Stimulated activated CD4-positive, alpha-beta T cell treated with anti-CD3 and anti-CD28 coated beads, Interleukin-15, amount 100 ng/mL, for 48 hours (primary cell): Measurements from ENCODE around the gene NLGN2.

Experiments used
- DNase-seq, 2 donors: peaks; one replicate each; pipeline ENCODE4 v3.0.0-alpha.2; 2020; ENCODE audit warnings: low read depth in 2 of 2

NLGN2 gene

DNA sequence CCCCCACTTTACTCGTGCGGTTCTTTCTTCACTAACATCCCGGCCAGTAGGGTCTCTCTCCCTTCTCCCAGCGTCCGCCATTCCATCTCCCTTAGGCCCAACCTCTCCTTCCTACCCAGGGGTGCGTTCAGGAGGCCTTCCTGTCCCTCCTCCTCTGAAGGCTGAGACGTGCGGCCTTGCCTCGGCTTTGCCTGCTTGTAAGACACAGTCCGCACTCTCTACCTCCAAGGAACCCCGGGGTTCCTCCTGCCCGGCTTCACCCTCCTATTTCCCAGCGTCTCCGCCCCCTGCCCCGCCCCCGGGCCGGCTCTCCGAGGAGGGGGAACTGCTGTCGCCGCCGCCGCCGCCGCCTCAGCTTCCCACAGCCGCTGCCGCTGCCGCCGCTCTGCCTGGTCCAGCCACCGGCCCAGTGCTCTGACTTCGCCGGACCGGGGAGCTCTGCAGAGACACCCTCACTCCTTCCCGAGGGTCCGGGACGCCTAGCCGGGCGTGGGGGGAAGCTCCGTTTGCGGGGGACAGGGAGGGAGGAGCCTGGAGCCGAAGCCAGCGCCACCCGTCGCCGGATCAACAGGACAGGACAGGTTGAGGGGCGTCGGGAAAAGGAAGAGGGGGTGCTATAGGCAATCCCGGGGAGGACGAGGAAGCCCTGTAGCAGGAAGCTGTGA, 30.4 kb downstream of the NLGN2 start:
- DNase-seq, result no peak

DNA sequence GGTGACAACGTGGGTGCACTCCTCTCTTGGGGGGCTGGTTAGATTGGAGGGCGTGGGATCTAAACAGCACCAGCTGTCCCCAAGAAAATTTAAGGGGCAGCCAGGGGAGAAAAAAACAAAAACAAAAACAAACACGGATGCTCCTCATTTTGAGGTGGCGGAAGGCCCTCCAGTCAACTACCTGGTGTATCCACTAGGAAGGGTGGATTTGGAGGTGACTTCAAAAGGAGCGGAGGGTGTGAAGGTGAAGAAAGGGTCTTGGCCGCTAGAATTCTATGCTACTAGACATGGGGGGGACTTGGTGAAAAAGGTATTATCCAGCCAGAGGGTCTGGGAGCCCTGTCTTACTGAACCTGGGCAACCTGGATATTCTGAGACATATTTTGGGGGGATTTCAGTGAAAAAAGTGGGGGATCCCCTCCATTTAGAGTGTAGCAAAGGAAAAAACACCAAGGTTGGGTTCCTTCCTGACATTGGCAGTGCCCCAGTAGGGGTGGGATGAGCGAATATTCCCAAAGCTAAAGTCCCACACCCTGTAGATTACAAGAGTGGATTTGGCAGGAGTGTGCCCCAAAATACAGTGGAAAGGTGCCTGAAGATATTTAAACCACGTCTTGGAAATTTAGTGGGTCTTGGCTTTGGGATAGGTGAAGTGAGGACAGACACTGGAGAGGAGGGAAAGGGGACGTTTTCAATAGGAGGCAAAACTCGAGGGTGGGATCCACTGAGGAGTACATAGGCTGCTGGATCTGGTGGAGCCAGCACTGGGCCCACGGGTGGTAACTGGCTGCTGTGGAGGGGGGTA, 31.2 kb downstream of the NLGN2 start:
- DNase-seq, result no peak

- DNase-seq, result no peak
Measured at GRCh38 chr17:7439462-7440112, 31.9 kb downstream of the NLGN2 start, which contains the start of gene FGF11. Gene FGF11, plus strand, starts transcription at chr17:7439512. Its CDS starts 109 bp downstream, at chr17:7439621.

GRCh38 chr17:7440113-7440833, 32.6 kb downstream of the NLGN2 start:
- DNase-seq, result no peak

DNA sequence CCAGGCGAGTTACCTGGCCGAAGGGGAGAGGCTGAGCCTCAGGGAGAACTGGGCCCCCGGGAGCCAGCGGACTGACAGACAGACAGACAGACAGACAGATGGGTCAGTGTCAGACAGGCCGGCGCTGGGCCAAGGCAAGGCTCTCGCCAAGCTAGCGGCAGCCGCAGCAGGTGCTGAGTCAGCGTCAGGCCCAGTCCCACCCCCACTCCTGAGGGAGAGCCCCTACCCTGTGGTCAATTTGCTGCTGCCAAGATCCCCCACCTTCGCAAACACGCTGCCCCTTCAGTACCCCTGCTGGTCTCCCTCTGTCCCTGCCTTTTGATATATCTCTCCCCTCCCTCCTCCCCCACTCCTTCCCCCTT, 33.2 kb downstream of the NLGN2 start:
- DNase-seq, result no peak

DNA sequence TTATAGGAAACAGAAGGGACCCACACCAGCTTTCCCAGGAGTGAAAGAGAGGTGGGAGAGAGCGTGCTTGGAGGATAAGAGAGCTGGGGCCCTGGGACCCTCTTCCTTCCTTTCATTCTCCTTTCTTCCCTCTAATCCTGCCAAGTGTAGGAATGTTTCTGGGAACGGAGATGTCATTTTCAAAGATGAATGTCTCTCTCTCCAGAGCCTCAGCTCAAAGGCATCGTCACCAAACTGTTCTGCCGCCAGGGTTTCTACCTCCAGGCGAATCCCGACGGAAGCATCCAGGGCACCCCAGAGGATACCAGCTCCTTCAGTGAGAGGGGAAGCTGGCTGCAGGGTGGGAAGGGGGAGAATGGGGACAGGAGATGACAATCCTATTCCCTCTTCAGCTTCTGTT, 33.6 kb downstream of the NLGN2 start:
- DNase-seq, result no peak

GRCh38 chr17:7442142-7442541, 34.5 kb downstream of the NLGN2 start:
- DNase-seq, result no peak

DNA sequence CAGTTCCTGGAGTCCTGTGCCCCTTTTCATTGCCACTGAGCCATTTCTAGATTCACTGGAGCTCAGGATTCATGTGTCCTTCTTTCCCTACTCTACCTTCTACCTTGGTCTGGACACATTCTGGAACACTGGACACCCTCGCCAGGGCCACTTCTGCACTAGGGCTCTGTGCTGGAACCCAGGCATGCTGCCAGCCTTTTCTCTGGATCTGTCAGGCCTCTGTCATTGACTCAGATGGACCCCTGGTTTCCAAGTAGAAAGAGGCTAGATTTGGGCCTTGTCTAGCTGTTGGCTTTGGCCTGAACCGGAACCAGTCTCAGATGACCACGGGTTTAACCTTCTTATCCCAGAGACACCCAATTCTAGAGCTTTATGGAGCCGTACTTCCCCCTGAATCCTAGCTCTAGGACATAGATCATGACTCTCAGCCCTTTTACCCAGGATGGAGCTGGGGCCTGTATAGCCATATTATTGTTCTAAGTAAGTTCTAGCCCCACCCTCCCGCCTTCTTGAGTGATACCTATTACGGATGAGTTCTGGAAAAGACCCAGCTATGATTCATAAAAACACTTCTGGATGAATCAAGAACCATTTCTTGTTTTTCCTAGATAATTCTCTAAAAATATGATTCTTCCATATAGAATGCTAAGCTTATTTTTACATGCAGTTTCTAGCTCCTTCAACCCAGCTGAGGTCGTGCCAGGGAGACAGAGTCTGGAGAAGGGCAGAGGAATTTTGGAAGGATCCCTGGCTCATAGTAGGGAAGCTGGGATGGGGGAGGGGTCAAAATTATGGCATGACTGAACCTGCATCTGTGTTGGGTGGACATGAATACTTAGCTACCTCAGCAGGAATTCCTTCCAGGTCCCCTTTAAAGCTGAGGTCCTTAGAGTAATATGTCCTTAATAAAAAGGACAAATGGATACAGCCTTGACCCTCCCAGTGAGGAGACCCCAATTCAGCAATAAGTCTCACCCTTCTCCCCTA, 36.1 kb downstream of the NLGN2 start:
- no peak for DNase-seq

DNA sequence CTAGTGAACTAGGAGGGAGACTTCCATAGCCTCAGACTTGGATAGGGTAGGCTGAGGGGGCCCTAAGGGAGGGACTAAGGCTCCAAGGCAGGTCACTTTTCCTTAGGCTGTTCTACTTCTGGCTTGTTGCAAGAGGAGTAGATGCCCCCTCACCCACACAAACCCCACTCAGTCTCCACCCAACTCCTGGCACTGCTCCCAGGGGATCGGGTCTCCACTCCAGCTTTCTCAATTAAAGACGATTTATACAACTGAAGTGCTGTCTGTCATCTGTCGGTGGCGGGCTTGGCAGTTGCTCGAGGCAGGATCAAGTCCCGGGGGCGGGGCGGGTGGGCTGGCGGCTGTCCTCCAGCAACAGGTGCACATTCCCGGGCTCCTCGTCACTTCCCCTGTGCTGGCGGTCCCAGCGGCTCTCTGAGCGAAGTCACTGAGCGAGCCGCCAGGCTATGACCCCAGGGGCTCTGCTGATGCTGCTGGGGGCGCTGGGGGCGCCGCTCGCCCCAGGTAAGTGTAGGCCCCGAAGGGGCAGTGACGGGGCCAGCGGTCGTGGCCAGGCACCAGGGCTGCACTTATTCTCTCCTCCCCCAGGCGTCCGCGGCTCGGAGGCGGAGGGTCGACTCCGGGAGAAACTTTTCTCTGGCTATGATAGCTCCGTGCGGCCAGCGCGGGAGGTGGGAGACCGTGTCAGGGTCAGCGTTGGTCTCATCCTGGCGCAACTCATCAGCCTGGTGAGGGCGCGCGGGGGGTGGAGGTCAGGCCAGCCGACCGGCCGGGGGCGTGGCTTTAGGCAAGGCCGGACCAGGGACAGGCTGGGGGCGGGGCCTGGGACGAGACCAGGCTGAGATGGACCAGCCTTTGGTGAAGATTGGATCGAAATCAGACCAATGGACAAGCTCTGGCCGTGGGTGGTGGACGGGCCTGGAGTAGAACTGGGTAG, 37.3 kb downstream of the NLGN2 start, which contains the start of gene CHRNB1:
TSS of gene CHRNB1 (plus strand) at position 380 of the 937 bp plus-strand sequence. CDS start at position 447, 67 bp downstream.
- no peak for DNase-seq

DNA sequence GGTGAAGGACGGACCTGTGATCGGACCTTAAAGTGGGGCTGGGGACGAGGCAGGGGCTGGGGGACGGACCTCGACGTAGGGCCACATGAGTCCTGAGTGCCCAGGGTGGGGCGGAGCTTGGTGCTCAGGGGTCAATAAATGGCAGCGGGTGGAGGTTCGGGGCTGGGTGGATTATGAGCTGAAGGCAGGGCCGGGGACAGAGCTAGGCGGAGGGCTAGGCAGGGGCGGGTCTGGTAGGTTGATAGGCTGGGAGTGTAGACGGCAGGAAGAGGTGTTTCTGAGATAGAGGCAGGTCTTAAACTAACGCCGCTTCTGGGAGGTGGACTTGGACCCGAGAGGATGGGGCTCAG, 37.9 kb downstream of the NLGN2 start:
- no peak for DNase-seq

- DNase-seq, result no peak
Measured at GRCh38 chr17:7448461-7448860, 40.8 kb downstream of the NLGN2 start.

- DNase-seq, result no peak
Measured at GRCh38 chr17:7459961-7460545, 52.4 kb downstream of the NLGN2 start.

DNA sequence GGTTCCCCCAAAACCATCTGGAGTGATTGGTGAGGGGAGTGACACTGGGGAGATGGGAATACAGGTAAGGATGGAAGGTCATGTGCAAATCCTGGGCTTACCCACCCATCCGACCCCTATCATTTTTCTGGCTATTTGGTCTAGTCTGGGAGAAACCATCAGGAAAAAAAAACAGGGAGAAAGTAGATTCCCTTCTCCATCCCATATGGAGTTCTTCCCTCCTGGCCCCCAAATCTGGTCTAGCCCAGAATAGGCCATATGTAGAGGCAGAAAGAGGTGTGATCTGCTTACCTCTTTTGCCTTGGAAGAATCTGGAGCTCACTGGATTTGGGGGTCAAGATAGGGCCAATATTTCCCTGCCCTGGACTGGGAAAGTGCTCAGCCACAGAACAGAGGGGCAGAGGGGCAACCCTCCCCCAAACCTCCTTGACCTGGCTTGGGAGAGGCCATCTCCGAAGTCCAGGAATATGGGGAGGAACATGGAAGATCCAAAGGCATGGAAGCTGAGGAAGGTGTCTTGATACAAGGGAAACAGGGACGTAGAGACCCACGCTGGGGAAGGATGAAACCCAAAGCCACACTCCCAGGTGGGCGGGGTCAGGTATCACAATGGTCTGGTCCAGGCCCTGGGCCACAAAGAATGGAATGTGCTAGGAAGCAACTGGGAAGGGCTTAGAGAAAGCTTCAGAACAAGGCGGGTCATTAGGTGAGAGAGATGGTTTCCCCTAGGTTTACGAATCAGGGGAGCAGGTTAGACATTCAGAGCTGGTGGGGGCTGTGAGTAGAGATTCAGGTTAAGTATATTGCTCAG, 53.4 kb downstream of the NLGN2 start:
- DNase-seq, result no peak

- DNase-seq, result no peak
Measured at GRCh38 chr17:7462474-7463371, 55.1 kb downstream of the NLGN2 start.

GRCh38 chr17:7463372-7463846, 55.8 kb downstream of the NLGN2 start:
- DNase-seq, result no peak

GRCh38 chr17:7464081-7464480, 56.4 kb downstream of the NLGN2 start:
- no peak for DNase-seq

DNA sequence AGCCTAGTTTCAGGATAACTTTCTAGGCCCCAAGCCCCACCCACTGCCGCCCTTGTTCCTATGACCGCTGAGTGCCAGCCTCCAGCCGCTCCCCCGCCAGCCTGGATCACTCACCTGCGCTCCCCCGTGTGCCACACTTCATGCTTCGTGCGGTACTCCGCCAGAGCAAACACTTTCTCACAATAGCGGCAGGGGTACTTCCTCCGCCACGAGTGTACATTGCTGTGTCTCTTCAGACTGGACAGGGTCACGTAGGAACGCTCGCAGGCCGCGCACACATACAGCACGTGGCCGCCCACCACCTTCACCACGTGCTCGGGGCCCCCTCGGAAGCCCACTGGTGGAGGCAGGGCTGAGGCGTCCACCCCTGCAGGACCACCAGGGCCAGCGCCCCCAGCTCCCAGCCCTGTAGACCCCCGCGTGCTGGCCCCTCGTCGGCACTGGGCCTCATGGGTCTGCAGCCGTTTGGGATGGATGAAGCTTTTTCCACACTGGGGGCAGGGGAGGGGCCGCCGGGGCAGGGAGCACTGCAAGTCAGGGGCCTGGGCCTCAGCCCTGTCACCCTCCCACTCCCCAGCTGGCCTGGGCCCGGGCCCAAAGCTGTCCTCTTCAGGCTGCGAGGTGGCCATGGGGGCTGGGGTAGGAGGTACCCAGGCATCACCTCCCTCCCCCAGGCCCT, 58.1 kb downstream of the NLGN2 start:
- DNase-seq, result no peak
